ENCODE data around the gene SLCO4A1. TPM values are rescaled to one million over a fixed set of nuclear protein-coding genes. Genes with fewer than 3 reads are reported as not detected.
A peak's percentile ranks its signal among the peaks of the same experiment; 100 is the strongest.

SLCO4A1 gene
- total RNA-seq, 1 experiment from 2014 or later, result 48.8 TPM

DNA sequence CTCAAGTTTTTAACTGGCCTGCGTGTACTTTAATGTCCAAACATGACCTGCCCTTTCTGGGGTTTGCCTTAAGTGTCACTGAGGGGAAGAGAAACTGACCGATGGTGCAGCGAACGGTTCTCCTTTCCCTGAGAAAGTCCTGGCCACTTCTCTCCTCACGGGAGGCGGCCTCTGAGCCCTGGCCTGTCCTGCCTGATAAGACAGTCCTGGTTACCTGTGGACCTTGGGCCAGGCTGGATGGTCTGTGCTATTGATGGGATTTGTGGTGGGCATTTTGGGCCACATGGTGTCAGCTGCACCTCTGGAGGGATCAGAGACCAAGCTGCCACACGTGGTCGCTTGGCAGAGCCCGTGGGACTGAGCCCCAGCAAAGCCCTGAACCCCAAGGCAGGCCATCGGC lies 54.7 kb downstream of the SLCO4A1 start:
- BruUV-seq (replicated peaks), result no TSS peak
- no peak overlapping the region for H3K4me3 ChIP-seq (ENCODE audit: low read depth, low read length, poor library complexity, severe bottlenecking)
- DNase-seq (ENCODE audit: low spot score), result no peak
- no peaks in the 10 kb centered on the region for H3K9me3 ChIP-seq (ENCODE audit: low read depth, low read length, poor library complexity, severe bottlenecking)
- CTCF ChIA-PET, result interaction anchor here (1.2 kb wide), 1 partner anchor 29 kb away, joined by 5 read pairs; no protein-coding TSS in a partner anchor
- TF ChIP-seq, protein P1, sequence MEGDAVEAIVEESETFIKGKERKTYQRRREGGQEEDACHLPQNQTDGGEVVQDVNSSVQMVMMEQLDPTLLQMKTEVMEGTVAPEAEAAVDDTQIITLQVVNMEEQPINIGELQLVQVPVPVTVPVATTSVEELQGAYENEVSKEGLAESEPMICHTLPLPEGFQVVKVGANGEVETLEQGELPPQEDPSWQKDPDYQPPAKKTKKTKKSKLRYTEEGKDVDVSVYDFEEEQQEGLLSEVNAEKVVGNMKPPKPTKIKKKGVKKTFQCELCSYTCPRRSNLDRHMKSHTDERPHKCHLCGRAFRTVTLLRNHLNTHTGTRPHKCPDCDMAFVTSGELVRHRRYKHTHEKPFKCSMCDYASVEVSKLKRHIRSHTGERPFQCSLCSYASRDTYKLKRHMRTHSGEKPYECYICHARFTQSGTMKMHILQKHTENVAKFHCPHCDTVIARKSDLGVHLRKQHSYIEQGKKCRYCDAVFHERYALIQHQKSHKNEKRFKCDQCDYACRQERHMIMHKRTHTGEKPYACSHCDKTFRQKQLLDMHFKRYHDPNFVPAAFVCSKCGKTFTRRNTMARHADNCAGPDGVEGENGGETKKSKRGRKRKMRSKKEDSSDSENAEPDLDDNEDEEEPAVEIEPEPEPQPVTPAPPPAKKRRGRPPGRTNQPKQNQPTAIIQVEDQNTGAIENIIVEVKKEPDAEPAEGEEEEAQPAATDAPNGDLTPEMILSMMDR (conservative IDR thresholded peaks at IDR 0.05; ENCODE audit: low read depth, low read length), result no peak
- no peak for TF ChIP-seq EZH2 (IDR thresholded peaks at IDR 0.05; ENCODE audit: borderline replicate concordance, low read depth, low read length, poor library complexity, severe bottlenecking)
- no peaks in the 10 kb centered on the region for H3K36me3 ChIP-seq (ENCODE audit: insufficient read depth, low read length, poor library complexity, severe bottlenecking)
- H3K4me1 ChIP-seq (ENCODE audit: insufficient read depth, low read length, poor library complexity, severe bottlenecking), result peaks cover 30% of the 10 kb centered on the region
- H3K27me3 ChIP-seq (replicated peaks; ENCODE audit: insufficient read depth, low read depth, low read length, poor library complexity), result no peaks in the 10 kb centered on the region
- H3K27ac ChIP-seq (ENCODE audit: low read depth, low read length, poor library complexity, severe bottlenecking), result peak overlapping the region; percentile 41
- POLR2A ChIA-PET (ENCODE audit: low non-redundant PET), result interaction anchor here (0.6 kb wide), 1 partner anchor 99 kb away, joined by 4 read pairs; the partner anchor contains the start of gene MRGBP
- intact Hi-C loops (cut with micrococcal nuclease; ENCODE audit: unreplicated experiment), result no loop called here

DNA sequence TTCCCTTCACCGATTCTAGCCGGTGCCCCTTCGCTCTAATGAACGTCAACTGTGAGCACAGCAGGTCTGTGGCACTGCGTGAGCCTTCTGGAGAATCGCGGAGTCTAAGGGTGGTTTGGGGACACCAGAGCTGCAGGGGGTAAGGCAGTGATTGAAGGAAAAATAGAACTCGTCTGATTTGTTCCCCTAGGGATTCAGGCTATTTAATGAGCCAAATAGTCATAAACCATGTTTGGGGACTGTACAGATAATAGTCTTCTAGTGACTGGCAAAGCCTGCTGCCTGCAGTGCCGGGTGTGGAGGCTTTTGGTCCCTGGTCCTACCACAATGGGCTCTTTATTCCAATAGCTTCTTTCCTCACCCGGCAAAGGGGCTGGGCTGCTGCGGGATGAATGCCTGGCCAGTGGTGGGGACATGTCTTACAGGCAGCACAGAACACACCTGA lies 55.2 kb downstream of the SLCO4A1 start:
- no peak overlapping the region for H3K4me3 ChIP-seq (ENCODE audit: low read depth, low read length, poor library complexity, severe bottlenecking)
- ChIA-PET CTCF (interaction anchor here (1.2 kb wide), 1 partner anchor 30 kb away, joined by 5 read pairs; no protein-coding TSS in a partner anchor), POLR2A (ENCODE audit: low non-redundant PET) (interaction anchor here (0.6 kb wide), 1 partner anchor 99 kb away, joined by 4 read pairs; the partner anchor contains the start of gene MRGBP)
- no peak for TF ChIP-seq EZH2 (IDR thresholded peaks at IDR 0.05; ENCODE audit: borderline replicate concordance, low read depth, low read length, poor library complexity, severe bottlenecking)
- TF ChIP-seq, protein P1 (conservative IDR thresholded peaks at IDR 0.05; ENCODE audit: low read depth, low read length), result no peak
- H3K27ac ChIP-seq (ENCODE audit: low read depth, low read length, poor library complexity, severe bottlenecking), result peak overlapping the region; percentile 41
- peaks cover 25% of the 10 kb centered on the region for H3K4me1 ChIP-seq (ENCODE audit: insufficient read depth, low read length, poor library complexity, severe bottlenecking)
- BruUV-seq (replicated peaks), result no TSS peak
- H3K36me3 ChIP-seq (ENCODE audit: insufficient read depth, low read length, poor library complexity, severe bottlenecking), result no peaks in the 10 kb centered on the region
- DNase-seq (ENCODE audit: low spot score), result peak; percentile 89
- intact Hi-C loops (cut with micrococcal nuclease; ENCODE audit: unreplicated experiment), result no loop called here
- H3K27me3 ChIP-seq (replicated peaks; ENCODE audit: insufficient read depth, low read depth, low read length, poor library complexity), result no peaks in the 10 kb centered on the region
- H3K9me3 ChIP-seq (ENCODE audit: low read depth, low read length, poor library complexity, severe bottlenecking), result no peaks in the 10 kb centered on the region

DNA sequence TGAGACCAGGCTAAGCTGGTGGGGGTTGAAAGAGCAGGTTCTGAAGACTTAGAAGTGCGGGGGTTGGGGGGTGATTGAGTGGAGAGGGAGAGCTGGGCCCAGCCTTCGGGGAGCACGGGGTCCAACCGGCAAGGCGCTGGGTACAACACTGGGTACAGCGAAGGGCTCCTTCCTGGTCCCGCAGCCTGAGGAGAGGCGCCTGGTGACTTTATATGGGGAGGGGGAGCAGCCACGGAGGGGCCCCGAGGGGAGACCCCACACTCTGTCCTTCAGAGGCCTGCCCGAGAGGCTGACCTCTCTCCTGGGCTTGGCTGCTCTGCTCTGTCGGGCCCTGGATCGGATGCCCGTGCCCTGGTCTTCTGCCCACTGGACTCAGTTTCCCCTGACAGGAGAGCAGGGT lies 55.9 kb downstream of the SLCO4A1 start:
- Histone ChIP-seq H3K4me1 (ENCODE audit: insufficient read depth, low read length, poor library complexity, severe bottlenecking) (peaks cover 21% of the 10 kb centered on the region), H3K27ac (ENCODE audit: low read depth, low read length, poor library complexity, severe bottlenecking) (no peak overlapping the region), H3K9me3 (ENCODE audit: low read depth, low read length, poor library complexity, severe bottlenecking) (no peaks in the 10 kb centered on the region), H3K36me3 (ENCODE audit: insufficient read depth, low read length, poor library complexity, severe bottlenecking) (no peaks in the 10 kb centered on the region), H3K4me3 (ENCODE audit: low read depth, low read length, poor library complexity, severe bottlenecking) (no peak overlapping the region), H3K27me3 (replicated peaks; ENCODE audit: insufficient read depth, low read depth, low read length, poor library complexity) (no peaks in the 10 kb centered on the region)
- BruUV-seq (replicated peaks), result no TSS peak
- ChIA-PET POLR2A (ENCODE audit: low non-redundant PET) (no interaction called here), CTCF (interaction anchor here (1.2 kb wide), 1 partner anchor 31 kb away, joined by 5 read pairs; no protein-coding TSS in a partner anchor)
- intact Hi-C loops (cut with micrococcal nuclease; ENCODE audit: unreplicated experiment), result no loop called here
- no peak for DNase-seq (ENCODE audit: low spot score)
- TF ChIP-seq, protein P1 (conservative IDR thresholded peaks at IDR 0.05; ENCODE audit: low read depth, low read length), result no peak
- TF ChIP-seq EZH2 (IDR thresholded peaks at IDR 0.05; ENCODE audit: borderline replicate concordance, low read depth, low read length, poor library complexity, severe bottlenecking), result no peak
